Glutamatergic neuron (in vitro differentiated cells): ENCODE measurements around the gene MRTFB. TPM values are rescaled to one million over a fixed set of nuclear protein-coding genes. Genes with fewer than 3 reads are reported as not detected.

ENCODE experiments used
- DNase-seq: peaks from one replicate; pipeline ENCODE4 v3.0.0; 2022
- H3K27ac Mint-ChIP-seq: one replicate; pipeline ENCODE4 v1.8.0; 2020; ENCODE audit warnings: mild to moderate bottlenecking, mixed read lengths, inconsistent platforms; ENCODE audit not compliant: unreplicated experiment
- H3K27me3 Mint-ChIP-seq: one replicate; pipeline ENCODE4 v1.8.0; 2020; ENCODE audit warnings: mild to moderate bottlenecking, moderate library complexity, mixed read lengths, inconsistent platforms; ENCODE audit not compliant: unreplicated experiment
- H3K36me3 Mint-ChIP-seq: one replicate; pipeline ENCODE4 v1.8.0; 2020; ENCODE audit warnings: mild to moderate bottlenecking, mixed read lengths, inconsistent platforms; ENCODE audit not compliant: unreplicated experiment
- H3K4me1 Mint-ChIP-seq: one replicate; pipeline ENCODE4 v1.8.0; 2020; ENCODE audit warnings: mild to moderate bottlenecking, low read depth, mixed read lengths, inconsistent platforms; ENCODE audit not compliant: unreplicated experiment
- H3K4me3 Mint-ChIP-seq: one replicate; pipeline ENCODE4 v1.8.0; 2020; ENCODE audit warnings: mild to moderate bottlenecking, mixed read lengths, inconsistent platforms; ENCODE audit not compliant: unreplicated experiment
- H3K9me3 Mint-ChIP-seq: one replicate; pipeline ENCODE4 v1.8.0; 2020; ENCODE audit warnings: mild to moderate bottlenecking, moderate library complexity, mixed read lengths, inconsistent platforms; ENCODE audit not compliant: unreplicated experiment
- total RNA-seq: library from RNA; stranded (reverse); fragmentation: NEBNext Ultra II Directional; extraction: Animal tissue kit (Norgen Biotek cat#: 25700); gene quantifications from one replicate; pipeline ENCODE4 v1.2.1, GENCODE V29; 2021; ENCODE audit not compliant: unreplicated experiment
- TF ChIP-seq, protein P1 (sequence below): fragments of 200-600 bp; sonication (generic); IDR thresholded peaks from one replicate; pipeline ENCODE4 v1.5.0; 2021; ENCODE audit not compliant: partially characterized antibody, unreplicated experiment

The MRTFB gene
- total RNA-seq, 1 donor from 2014 or later = 29.6 TPM

DNA sequence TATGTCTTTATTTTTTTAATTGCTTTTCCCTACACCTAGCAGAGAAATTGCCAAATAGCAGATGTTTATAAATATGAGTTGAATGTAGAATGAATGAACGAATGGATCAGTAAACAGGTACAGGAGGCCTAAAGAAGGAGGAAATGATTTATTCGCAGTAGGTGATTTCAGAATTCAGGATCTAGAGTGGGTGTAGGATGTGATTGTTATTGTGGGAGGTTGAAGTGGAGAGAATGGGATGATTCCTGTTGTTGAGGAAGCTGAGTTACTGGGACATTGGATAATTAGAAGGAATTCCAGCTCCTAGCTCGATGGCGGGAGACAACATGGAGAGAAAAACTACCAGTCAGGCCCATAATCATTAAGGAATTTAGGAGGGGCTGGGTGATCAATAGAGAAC is 42.2 kb downstream of the MRTFB start:
- peaks cover 2% of the 10 kb centered on the region for H3K27me3 Mint-ChIP-seq
- no peak overlapping the region for H3K27ac Mint-ChIP-seq
- no peaks in the 10 kb centered on the region for H3K9me3 Mint-ChIP-seq
- TF ChIP-seq, protein P1, sequence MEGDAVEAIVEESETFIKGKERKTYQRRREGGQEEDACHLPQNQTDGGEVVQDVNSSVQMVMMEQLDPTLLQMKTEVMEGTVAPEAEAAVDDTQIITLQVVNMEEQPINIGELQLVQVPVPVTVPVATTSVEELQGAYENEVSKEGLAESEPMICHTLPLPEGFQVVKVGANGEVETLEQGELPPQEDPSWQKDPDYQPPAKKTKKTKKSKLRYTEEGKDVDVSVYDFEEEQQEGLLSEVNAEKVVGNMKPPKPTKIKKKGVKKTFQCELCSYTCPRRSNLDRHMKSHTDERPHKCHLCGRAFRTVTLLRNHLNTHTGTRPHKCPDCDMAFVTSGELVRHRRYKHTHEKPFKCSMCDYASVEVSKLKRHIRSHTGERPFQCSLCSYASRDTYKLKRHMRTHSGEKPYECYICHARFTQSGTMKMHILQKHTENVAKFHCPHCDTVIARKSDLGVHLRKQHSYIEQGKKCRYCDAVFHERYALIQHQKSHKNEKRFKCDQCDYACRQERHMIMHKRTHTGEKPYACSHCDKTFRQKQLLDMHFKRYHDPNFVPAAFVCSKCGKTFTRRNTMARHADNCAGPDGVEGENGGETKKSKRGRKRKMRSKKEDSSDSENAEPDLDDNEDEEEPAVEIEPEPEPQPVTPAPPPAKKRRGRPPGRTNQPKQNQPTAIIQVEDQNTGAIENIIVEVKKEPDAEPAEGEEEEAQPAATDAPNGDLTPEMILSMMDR = no peak
- no peaks in the 10 kb centered on the region for H3K36me3 Mint-ChIP-seq
- no peak overlapping the region for H3K4me3 Mint-ChIP-seq
- DNase-seq = no peak
- H3K4me1 Mint-ChIP-seq = peaks cover 16% of the 10 kb centered on the region

- Mint-ChIP-seq H3K9me3 (peaks cover 2% of the 10 kb centered on the region), H3K4me1 (peaks cover 6% of the 10 kb centered on the region), H3K27ac (no peak overlapping the region), H3K36me3 (no peaks in the 10 kb centered on the region), H3K4me3 (no peak overlapping the region), H3K27me3 (peaks cover 2% of the 10 kb centered on the region)
- TF ChIP-seq, protein P1 = no peak
- DNase-seq = no peak
Observed at GRCh38 chr16:14117051-14117450, 45.9 kb downstream of the MRTFB start.

GRCh38 chr16:14119799-14120198 is 48.7 kb downstream of the MRTFB start:
- Mint-ChIP-seq H3K36me3 (no peaks in the 10 kb centered on the region), H3K27ac (no peak overlapping the region), H3K27me3 (peaks cover 2% of the 10 kb centered on the region), H3K4me3 (no peak overlapping the region), H3K4me1 (peaks cover 2% of the 10 kb centered on the region), H3K9me3 (peaks cover 4% of the 10 kb centered on the region)
- TF ChIP-seq, protein P1 = no peak
- DNase-seq = no peak

DNA sequence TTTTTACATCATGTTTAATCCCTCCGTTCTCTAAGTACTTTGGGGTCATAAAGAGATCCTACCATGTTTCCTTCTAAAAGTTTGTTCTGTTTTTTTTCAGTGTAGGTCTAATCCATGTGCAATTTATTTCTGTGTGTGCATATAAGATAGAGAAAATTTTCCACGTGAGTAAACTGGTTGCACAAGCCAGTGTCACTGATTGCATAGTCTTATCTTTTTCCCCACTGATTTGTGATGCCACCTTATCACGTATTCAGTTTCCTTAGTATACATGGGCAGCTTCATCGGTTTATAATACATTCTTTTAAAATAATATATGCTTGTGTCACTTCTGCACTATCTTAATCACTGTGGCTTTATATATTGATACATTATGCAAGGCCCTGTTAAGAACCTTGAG is 49.2 kb downstream of the MRTFB start:
- DNase-seq = no peak
- Mint-ChIP-seq H3K4me1 (peaks cover 2% of the 10 kb centered on the region), H3K4me3 (no peak overlapping the region), H3K9me3 (peaks cover 4% of the 10 kb centered on the region), H3K27me3 (peaks cover 2% of the 10 kb centered on the region), H3K27ac (peak overlapping the region; percentile 19), H3K36me3 (no peaks in the 10 kb centered on the region)
- TF ChIP-seq, protein P1 = no peak

DNA sequence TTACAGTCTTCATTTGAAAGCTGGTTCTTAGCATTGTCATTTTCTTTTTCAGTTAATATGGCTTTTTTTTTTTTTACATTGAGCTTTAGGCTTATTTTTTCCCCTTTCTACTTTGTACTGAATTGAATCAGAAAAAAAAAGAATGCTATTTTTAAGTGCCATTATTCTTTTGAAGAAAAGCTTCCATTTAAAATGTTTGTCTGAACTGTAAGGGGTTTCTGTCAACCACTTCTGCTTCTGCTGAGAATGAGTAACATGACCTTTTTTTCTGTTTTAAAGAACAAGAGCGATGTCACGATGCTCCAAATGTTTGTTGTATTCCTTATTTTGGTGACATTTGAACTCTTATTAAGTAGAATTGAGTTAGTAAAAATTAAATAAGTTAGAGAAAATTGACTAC is 50.0 kb downstream of the MRTFB start:
- Mint-ChIP-seq H3K4me1 (peaks cover 2% of the 10 kb centered on the region), H3K36me3 (no peaks in the 10 kb centered on the region), H3K27me3 (peaks cover 2% of the 10 kb centered on the region), H3K4me3 (no peak overlapping the region), H3K9me3 (peaks cover 4% of the 10 kb centered on the region), H3K27ac (no peak overlapping the region)
- TF ChIP-seq, protein P1 = no peak
- no peak for DNase-seq
